Activated CD8-positive, alpha-beta memory T cell treated with anti-CD3 and anti-CD28 coated beads for 4 hours (primary cell): ENCODE measurements around the gene CHIT1.

Source experiments
- DNase-seq, 2 donors: peaks; one replicate each; pipeline ENCODE4 v3.0.0-alpha.2; 2020; ENCODE audit warnings: low read depth in 2 of 2

CHIT1 gene

GRCh38 chr1:203188686-203189232 lies 40.7 kb downstream of the CHIT1 start:
- DNase-seq: no peak

- DNase-seq: no peak
Observed at GRCh38 chr1:203187689-203188264, 41.7 kb downstream of the CHIT1 start.

- no peak for DNase-seq
Observed at GRCh38 chr1:203187304-203187685, 42.2 kb downstream of the CHIT1 start.

GRCh38 chr1:203186446-203187303 lies 42.8 kb downstream of the CHIT1 start, which contains the start of gene CHI3L1:
TSS of gene CHI3L1 (minus strand) at chr1:203186704. CDS start at chr1:203186623, 81 bp downstream.
- no peak for DNase-seq

GRCh38 chr1:203186091-203186445 lies 43.4 kb downstream of the CHIT1 start:
- DNase-seq: no peak

GRCh38 chr1:203185585-203185984 lies 43.9 kb downstream of the CHIT1 start:
- no peak for DNase-seq

- DNase-seq: no peak
Observed at GRCh38 chr1:203185061-203185461, 44.4 kb downstream of the CHIT1 start.

GRCh38 chr1:203184467-203184866 lies 45.0 kb downstream of the CHIT1 start:
- no peak for DNase-seq

GRCh38 chr1:203183828-203184227 lies 45.6 kb downstream of the CHIT1 start:
- no peak for DNase-seq

GRCh38 chr1:203182387-203182953 lies 47.0 kb downstream of the CHIT1 start:
- DNase-seq: no peak

- DNase-seq: no peak
Observed at GRCh38 chr1:203181586-203182386, 47.7 kb downstream of the CHIT1 start.

- DNase-seq: no peak
Observed at GRCh38 chr1:203180611-203181330, 48.7 kb downstream of the CHIT1 start.

- no peak for DNase-seq
Observed at GRCh38 chr1:203179667-203180005, 49.8 kb downstream of the CHIT1 start.

- no peak for DNase-seq
Observed at GRCh38 chr1:203178821-203179666, 50.4 kb downstream of the CHIT1 start.

GRCh38 chr1:203178083-203178482 lies 51.4 kb downstream of the CHIT1 start:
- no peak for DNase-seq

GRCh38 chr1:203177470-203178039 lies 51.9 kb downstream of the CHIT1 start:
- no peak for DNase-seq

GRCh38 chr1:203177036-203177405 lies 52.5 kb downstream of the CHIT1 start:
- no peak for DNase-seq

GRCh38 chr1:203176273-203177035 lies 53.0 kb downstream of the CHIT1 start:
- DNase-seq: no peak

- DNase-seq: no peak
Observed at GRCh38 chr1:203175827-203176241, 53.6 kb downstream of the CHIT1 start.
